GM12873 (cell line): ENCODE measurements around the gene KDF1.

ENCODE experiments used
- TF ChIP-seq, protein P1 (sequence below): IDR thresholded peaks from 2 replicates; pipeline ENCODE4 v1.5.1; 2012; ENCODE audit warnings: low read depth, mild to moderate bottlenecking, moderate library complexity, low read length, control low read depth; ENCODE audit not compliant: insufficient read depth; ENCODE audit errors: missing control alignments

The KDF1 gene

DNA sequence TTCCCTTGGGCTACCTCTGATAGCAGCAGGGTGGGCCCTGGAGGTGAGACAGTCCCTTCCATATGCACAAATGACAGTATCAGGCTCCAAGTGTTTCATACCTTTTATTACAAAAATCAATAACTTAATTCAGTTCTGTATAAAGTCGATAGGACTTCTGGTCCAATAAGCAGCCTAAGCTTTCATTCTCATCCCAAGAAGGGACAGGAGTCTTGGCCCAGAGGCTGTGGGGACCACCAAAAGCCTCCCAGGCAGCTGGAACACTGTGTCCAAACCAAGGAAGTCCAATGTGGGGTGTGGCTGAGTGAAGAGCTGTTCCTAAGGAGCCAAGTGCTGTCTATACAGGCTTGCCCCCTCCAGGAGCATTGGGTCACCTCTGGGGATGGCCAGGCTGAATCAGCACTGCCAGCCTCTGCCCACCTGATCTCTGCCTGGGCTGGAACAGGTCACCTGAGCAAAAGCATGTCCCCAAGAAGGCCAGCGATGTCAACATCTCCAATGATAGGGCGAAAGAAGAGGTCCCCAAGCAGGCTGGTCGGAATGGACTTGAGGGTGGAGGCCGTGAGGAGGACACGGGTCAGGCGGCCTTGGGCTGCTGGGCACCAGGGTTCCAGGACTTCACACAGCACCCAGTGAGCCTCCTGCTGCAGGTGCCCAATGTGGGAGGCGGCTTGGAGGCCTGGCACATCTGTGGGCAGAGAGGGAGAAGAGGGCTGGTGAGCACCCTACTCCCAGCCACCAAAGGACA lies 48.7 kb downstream of the KDF1 start:
- TF ChIP-seq, protein P1, sequence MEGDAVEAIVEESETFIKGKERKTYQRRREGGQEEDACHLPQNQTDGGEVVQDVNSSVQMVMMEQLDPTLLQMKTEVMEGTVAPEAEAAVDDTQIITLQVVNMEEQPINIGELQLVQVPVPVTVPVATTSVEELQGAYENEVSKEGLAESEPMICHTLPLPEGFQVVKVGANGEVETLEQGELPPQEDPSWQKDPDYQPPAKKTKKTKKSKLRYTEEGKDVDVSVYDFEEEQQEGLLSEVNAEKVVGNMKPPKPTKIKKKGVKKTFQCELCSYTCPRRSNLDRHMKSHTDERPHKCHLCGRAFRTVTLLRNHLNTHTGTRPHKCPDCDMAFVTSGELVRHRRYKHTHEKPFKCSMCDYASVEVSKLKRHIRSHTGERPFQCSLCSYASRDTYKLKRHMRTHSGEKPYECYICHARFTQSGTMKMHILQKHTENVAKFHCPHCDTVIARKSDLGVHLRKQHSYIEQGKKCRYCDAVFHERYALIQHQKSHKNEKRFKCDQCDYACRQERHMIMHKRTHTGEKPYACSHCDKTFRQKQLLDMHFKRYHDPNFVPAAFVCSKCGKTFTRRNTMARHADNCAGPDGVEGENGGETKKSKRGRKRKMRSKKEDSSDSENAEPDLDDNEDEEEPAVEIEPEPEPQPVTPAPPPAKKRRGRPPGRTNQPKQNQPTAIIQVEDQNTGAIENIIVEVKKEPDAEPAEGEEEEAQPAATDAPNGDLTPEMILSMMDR: no peak

DNA sequence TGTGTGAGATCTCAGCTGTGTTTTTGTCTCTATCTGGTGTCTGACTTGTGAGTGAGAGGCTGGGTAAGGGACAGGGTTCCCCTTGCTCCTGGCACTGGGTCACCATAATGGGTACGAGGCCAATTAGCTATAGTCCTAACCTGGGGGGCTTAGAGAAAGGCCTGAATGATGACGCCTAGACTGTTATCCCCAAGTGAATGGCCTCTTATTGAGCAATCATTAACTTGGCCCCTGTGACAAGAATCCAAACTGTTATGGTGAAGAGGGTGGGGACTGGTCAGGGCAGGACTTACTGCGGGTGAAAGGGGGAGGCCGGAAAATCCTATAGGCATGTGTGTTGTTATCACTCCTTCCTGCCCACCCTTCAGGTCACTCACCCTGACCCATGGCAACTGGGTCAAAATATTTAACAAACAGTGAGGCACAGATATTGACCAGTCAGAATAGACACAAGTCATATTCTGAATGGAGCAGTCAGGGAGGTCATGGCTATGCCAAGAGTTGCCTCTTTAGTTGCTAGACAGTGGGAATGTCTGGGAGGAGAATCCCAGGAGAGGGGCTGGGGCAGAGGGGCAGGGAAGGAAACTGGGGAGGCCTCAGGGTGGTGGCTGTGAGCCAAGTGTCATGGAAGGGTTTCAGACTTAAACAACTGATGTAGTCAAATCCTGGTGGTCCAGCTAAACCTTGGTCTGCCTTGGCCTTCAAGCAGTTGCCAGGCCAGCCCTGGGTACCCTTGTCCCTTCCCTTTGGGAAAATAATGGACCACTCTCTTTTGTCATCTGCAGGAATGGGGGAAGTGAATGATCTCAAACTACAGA lies 49.7 kb downstream of the KDF1 start:
- TF ChIP-seq, protein P1: no peak

DNA sequence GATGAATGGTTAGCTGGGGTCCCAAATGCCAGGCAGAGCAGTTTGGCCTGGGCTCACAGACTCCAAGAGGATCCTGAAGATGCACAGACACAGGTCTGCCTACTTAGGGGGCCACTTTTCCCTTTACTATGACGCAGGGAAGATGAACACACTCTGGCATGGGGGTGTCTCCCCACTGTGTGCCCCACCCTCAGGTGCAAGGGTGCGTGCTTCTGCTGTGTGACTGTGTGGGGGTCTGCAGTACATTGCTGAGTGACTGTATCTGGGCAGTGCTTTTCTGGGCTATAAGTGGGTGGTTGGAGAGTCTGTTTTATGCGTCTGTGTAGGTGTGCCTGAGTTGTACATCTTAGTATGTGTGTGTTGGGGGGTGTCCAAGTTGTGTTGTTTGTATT lies 50.3 kb downstream of the KDF1 start:
- TF ChIP-seq, protein P1: no peak

DNA sequence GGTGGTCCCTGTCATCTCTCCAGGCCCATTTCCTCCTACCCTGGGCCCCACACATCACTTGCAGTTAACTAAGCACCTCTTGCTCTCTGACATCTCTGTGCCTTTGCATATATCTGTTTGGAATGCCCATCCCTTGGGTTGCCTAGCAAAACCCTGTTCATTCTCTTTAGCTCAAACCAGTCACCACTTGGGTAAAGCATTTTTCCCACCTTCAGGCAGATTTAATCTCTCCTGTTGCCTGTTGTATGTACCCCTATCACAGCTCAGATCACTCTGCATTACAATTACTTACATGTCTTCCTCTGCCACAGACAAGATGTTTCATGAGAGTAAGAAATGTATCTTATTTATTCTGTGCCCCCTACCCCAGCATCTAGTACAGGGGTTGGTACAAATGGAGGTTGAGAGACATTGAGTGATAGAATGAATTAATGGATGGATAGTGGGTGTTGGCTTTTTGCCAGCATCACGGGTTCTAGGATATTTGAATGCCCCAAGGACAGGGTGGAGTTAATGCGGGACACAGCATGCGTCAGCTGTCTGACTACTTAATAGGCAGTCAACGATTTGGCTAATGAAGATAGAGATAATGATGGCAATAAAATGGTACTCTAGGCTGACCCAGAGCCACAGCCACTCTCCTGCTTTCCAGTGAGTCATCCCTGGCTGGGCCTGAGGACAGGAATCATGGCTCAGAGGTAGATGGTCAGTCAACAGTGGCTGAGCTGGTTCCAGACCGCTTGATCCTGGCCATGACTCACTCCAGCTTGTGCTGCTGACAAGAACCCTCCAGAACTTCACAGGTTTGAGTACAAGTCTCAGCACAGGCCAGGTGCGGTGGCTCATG lies 53.0 kb downstream of the KDF1 start:
- TF ChIP-seq, protein P1: no peak

DNA sequence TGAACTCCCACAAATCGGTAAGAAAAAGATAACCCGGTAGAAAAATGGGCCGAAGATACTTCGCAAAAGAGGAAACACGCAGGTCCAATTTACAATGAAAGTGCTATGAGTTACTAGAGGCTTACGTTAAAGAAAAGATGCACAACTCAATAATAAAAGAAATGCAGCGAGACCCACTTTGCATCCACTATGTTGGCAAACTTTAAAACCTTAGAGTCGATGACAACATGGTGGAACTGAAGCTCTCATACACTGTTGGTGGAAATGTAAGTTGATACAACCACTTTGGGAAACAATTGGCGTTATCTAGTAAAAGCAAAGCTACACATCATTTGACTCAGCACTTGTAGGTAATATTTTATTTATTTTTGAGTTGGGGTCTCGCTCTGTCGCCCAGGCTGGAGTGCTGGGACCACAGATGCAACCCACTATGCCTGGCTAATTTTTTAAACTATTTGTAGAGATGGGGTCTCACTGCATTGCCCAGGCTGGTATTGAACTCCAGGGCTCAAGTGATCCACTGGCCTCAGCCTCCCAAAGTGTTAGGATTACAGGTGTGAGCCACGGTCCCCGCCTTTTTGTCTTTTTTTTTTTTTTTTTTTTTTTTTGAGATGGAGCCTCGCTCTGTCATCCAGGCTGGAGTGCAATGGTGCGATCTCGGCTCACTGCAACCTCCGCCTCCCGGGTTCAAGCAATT lies 59.3 kb downstream of the KDF1 start:
- TF ChIP-seq, protein P1: no peak

DNA sequence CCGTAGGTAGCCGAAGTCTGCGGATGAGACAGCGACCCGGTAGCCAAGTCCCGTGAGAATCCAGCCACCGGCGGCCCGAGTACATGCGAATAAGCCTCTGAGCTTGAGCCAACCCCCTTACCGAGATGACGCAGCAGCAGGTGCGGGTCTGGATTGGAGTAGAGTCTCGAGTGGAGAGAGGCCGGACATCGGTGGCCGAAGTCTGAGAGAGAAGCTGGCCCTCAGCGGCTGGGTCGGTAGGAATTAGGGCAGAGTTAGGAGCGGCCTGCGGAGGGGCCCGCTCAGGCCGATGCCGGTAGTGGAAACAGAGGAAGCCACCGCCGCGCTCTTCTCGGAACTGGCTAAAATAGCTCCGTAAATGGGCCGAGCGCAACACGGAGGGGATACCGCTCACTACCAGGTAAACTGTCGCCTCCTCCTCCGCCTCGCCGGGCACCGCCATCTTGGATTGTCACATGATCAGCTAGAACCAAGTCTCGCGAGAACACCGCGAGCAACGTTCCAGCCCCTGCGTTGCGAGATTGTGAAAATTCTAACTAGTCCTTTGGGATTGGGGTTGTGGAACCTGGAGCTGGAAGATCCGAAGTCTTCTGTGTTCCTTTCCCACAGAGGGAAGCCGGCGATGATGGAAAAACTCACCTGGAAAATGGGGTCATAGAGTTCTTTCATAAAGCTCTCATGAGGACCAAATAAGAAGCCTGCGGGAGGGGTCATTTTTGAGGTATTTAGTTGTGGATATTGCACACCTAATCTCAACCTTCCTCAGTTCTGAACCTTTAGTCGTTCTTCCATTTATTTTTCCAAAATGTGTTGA lies 60.1 kb downstream of the KDF1 start, which contains the start of gene GPATCH3:
Gene GPATCH3 (minus strand): TSS at position 467 of the 814 bp plus-strand sequence. CDS start 25 bp downstream, at position 442.
- TF ChIP-seq, protein P1: no peak
